HG02678 (cell line): ENCODE data around the gene OSGIN1.

ENCODE experiments used
- ATAC-seq: cut with Tn5 transposase; IDR thresholded peaks from one replicate; pipeline ENCODE4 v1.9.1; 2021; ENCODE audit warnings: mild to moderate bottlenecking, moderate library complexity; ENCODE audit not compliant: unreplicated experiment

Gene OSGIN1

DNA sequence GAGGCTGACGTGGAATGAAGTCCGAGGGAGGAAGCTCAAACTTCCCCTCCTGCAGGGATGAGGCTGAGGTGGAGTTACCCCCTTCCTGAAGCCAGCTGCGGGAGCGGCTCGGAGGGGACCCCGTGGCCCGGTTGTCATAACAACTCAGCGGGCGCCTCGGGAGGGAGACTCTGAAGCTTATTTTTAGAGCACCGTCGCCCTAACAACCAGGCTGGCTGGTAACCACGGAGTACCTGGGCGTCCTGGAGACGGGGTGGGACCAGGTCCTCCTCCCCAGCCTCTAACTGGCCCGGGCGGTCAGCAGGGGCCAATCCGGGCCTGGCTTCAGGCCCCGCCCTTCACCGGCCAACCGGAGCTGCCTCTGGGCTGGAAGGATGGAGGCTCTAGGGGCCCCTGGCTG lies 42.7 kb downstream of the OSGIN1 start:
- ATAC-seq, result no peak

DNA sequence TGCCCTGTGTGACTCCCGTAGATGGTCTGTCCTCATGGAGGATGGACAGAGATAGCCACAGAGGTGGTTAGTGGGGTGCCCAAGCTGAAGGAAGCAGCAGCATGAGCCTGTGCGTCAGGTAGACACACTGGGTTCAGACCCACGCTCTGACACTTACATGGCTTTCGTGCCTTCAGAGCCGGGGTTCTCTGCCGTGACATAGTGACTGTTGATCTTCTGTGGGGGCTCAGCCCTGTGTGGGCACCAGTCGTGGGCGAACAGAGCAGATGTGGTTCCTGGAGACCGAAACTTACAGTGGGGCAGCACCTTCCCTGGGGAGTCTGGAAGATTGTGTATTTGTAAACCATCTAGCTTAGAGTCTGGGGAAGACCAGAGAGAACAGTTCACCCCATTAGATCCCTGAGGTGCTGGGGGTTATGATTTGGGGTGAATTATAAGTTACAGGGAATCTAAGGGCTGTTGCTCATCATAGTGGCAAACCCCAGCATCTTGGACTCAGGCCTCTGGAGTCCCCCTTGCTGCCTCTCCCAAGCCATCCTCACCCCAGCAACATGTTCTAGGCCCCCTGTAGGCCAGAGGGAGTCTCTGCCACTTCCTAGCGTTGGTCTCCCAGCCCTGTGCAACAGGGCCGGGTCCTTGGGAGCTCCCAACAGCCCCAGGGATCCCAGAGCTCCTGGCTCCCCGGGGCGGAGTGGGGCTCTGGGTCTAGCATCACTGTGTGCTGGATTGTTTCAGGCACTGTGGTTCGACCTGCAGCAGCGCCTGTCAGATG lies 43.6 kb downstream of the OSGIN1 start:
- no peak for ATAC-seq

DNA sequence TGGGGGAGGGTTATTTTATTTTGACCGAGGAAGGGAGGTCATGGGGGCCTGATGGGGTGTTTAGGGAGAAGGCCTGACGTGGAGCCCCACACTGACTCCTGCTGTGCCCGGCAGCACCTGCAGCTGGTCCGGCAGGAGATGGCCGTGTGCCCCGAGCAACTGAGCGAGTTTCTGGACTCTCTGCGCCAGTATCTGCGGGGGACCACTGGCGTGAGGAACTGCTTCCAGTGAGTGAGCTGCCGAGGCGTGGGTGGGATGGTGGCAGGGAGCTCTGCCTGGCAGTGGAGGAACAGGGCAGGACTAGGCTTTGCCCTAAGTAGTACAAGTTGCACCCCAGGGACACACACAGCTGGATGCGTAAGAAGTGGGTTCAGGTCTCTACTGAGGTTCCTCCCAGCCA lies 45.1 kb downstream of the OSGIN1 start:
- no peak for ATAC-seq

- ATAC-seq, result no peak
These were observed 48.1 kb downstream of the OSGIN1 start for GRCh38 chr16:84000989-84001642.

GRCh38 chr16:84001726-84002125 lies 48.7 kb downstream of the OSGIN1 start:
- ATAC-seq, result no peak

DNA sequence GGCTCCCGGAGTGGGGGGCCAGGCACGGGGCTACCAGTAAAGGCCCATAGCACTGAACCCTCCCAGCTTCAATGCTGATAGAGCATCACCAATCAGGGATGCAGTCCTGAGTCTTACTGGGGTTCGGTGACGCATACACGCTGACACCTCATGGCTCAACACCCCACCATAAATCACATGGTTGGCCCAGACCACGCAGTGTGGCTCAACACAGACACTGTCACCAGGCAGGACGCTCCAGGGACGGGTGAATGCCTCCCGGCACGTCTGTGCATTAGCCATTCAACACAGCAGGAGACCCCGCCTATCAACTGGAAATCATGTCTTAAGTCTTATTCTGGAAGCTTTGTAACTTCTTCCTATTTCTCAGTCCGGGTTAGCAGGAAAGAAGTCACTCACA lies 50.0 kb downstream of the OSGIN1 start:
- no peak for ATAC-seq

GRCh38 chr16:84004442-84004841 lies 51.4 kb downstream of the OSGIN1 start:
- no peak for ATAC-seq

DNA sequence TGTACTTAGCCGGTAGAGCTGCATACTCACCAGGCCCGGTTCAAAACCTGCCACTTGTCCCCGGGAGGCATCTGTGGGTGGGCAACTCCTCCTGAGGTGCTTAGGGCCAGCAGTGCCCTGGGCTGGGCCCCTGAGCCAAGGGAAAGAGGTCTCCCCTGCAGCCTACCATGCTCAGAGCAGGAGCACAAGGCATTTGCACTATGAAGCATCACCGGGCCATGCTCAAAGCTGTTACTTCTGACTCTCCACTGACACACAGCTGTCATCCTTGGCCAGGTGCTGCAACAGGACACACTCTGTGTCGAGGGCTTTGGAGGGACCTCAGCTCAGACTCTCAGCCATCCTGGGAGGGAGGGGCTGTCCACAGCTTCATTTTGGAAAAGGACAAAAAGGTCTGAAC lies 52.4 kb downstream of the OSGIN1 start:
- ATAC-seq, result no peak

GRCh38 chr16:84007520-84007919 lies 54.5 kb downstream of the OSGIN1 start:
- ATAC-seq, result no peak

GRCh38 chr16:84007965-84008364 lies 54.9 kb downstream of the OSGIN1 start:
- no peak for ATAC-seq

- no peak for ATAC-seq
These were observed 56.2 kb downstream of the OSGIN1 start for GRCh38 chr16:84009282-84009681.

DNA sequence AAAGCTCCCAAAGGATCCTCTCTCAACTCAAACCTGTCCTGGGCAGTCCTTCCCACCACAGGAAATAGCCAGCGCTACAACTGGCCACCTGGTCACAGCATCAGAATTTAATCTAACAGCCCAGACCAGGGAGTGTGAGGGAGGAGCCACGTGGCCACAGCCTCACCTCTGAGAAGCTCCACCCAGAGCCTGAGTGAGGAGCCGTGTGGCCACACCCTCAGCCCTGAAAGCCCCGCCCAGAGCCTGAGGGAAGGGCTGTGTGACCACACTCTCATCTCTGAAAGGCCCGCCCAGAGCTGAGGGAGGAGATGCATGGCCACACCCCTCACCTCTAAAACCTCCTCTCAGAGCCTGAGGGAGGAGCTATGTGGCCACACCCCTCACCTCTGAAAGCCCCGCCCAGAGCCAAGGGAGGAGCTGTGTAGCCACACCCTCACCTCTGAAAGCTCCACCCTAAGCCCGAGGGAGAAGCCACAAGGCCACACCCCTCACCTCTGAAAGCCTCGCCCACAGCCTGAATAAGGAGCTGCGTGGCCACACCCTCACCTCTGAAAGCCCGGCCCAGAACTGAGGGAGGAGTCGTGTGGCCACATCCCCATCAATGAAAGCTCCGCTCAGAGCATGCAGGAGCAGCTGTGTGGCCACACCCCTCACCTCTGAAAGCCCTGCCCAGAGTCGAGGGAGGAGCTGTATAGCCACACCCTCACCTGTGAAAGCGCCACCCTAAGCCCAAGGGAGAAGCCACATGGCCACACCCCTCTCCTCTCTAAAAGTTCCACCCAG lies 60.9 kb downstream of the OSGIN1 start:
- peak; percentile 76 for ATAC-seq

DNA sequence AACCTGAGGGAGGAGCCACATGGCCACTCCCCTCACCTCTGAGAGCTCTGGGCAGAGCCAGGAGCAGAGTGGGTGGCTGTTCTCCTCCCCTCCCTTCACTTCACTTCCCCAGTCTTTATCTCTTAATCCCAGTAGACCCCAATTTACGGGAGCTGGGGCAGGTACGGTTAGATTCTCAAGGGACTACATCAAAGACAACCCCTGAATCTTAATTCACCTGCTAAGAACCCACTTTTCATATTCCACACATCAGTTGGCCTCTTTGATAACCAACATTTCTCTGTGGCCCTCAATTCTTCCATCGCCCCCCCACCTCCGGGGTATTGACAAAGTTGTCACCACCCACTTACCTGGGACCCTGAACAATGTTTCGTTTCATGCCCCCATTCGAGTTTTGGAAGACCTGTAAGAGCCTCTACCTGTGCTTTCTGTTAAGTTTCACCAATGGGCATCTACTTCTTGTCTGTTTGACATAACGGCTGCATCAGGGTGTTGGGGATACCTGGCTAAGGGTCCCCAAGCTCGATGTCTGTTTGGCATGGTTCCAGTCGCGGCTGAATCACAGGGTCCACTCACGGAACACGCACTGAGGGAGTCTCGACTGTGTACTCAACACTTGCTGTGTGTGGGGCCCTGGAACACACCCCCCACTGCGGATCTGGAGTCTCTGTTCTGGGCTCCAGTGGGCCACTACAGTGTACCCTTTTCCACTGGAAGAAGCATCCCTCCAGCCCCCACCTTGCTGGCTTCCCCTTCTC lies 61.7 kb downstream of the OSGIN1 start:
- no peak for ATAC-seq

DNA sequence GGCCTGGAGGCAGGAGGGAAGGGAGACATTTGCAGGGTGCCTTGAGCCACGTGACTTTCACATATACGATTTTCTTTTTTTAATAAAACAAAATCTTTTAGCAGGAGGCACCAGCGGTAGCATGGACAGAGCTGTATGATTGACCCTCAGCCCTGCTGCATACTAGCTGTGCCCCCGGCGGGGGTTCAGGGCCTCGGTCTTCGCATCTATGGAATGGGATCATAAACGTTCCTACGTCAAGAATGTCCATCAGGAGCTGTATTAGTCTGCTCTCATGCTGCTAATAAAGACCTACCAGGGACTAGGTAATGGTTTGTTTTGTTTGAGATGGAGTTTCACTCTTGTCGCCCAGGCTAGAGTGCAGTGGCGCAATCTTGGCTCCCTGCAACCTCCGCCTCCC lies 62.4 kb downstream of the OSGIN1 start:
- ATAC-seq, result no peak
